Sigmoid colon (tissue), 7 donors: ENCODE data around the gene AATK. TPM values are rescaled to one million over a fixed set of nuclear protein-coding genes. Genes with fewer than 3 reads are reported as not detected.

Experiments used
- DNase-seq: peaks from one replicate; pipeline ENCODE4 v3.0.0-alpha.2; 2019
- H3K27ac ChIP-seq, 4 donors: fragments of 200-600 bp; sonication (generic); one replicate each; pipeline ENCODE4 v1.5.1; 2016 to 2019; ENCODE audit warnings: mild to moderate bottlenecking in 1 of 4
- H3K27me3 ChIP-seq, 3 donors: fragments of 200-600 bp; sonication (generic); one replicate each; pipeline ENCODE4 v1.5.1; 2019; ENCODE audit warnings: mild to moderate bottlenecking in 1 of 3
- H3K36me3 ChIP-seq, 4 donors: fragments of 200-600 bp; sonication (generic); one replicate each; pipeline ENCODE4 v1.5.1; 2016 to 2019
- H3K4me1 ChIP-seq, 4 donors: fragments of 200-600 bp; sonication (generic); one replicate each; pipeline ENCODE4 v1.5.1; 2017 to 2019
- H3K4me3 ChIP-seq, 4 donors: fragments of 200-600 bp; sonication (generic); one replicate each; pipeline ENCODE4 v1.5.1; 2017 to 2019; ENCODE audit warnings: mild to moderate bottlenecking in 2 of 4, moderate library complexity in 1 of 4
- H3K9me3 ChIP-seq, 4 donors: fragments of 200-600 bp in 3 of 4; sonication (generic) in 3 of 4; one replicate each; pipeline versions ENCODE4 v1.5.1 to v1.6.1; 2013 to 2019
- EP300 ChIP-seq, 4 donors: sonication (generic); formaldehyde crosslinking; IDR thresholded peaks; one replicate each; pipeline ENCODE4 v1.6.1; 2017; ENCODE audit warnings: antibody characterized with exemption in 4 of 4
- POLR2A ChIP-seq, 2 donors: fragments of 450-650 bp; IDR thresholded peaks; one replicate each; pipeline ENCODE4 v1.6.1; 2016; ENCODE audit warnings: antibody characterized with exemption in 2 of 2, mild to moderate bottlenecking in 2 of 2, moderate library complexity in 2 of 2
- POLR2AphosphoS5 ChIP-seq, 4 donors: sonication (generic); formaldehyde crosslinking; IDR thresholded peaks; one replicate each; pipeline ENCODE4 v1.6.1; 2017; ENCODE audit warnings: antibody characterized with exemption in 4 of 4
- WGBS, 2 donors: extraction: QIAGEN DNeasy Blood & Tissue Kit; methylation state at CpG; one replicate each; pipeline ENCODE4 v1.1.7; 2013; 5-methylcytosine and 5-hydroxymethylcytosine counted together
- intact Hi-C: fragments of 100-400 bp; cut with DNase I; formaldehyde crosslinking; loops from one replicate; pipeline ENCODE4 v1.15.1; 2023
- polyA plus RNA-seq, 3 donors: library from polyadenylated mRNA; stranded (reverse); fragments of 200-250 nt; gene quantifications; one replicate each; pipeline ENCODE4 v1.2.3, GENCODE V29; 2013
- total RNA-seq, 4 donors: library from RNA; depleted of rRNA; stranded (reverse); fragments of >200 nt; gene quantifications; one replicate each; pipeline ENCODE4 v1.1.0, GENCODE V29; 2016
- TF ChIP-seq, protein P1 (sequence below), 4 experiments: fragments of 450-650 bp in 3 of 4; fragments of 200-600 bp in 1 of 4; IDR thresholded peaks; one replicate each; pipeline ENCODE4 v1.5.1; 2016 to 2019; ENCODE audit warnings: antibody characterized with exemption in 4 of 4, mild to moderate bottlenecking in 3 of 4, moderate library complexity in 2 of 4
- donor health status: healthy with polysubstance abuse.
- donor health status: Bipolar disorder and iron deficiency.
- donor health status: healthy.

The AATK gene
- total and polyA plus RNA-seq, 7 donors, result 0.16 to 9.6 (median 4.2) TPM

DNA sequence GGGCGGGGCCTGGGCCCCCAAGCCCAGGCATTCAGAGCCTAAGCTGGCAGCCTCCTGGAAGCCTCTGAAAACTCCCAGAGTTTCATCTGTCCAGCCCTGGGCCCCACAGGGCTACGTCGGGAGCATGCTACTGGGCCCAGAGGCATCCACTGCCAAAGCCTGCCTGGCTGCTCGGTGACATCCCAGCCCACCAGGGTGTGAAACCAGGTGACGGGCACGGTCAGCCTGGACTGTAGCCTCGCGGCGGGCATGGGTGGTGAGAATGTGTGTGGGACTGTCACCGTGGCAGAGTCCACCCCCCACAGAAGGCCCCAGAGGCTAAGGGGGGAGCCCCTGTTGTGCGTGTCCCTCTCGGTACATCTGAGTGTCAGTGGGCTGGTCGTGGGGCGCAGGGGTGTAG, 25.6 kb upstream of the AATK start:
- 89 to 95% methylated on average over 14 of the region's 14 CpGs for WGBS, 2 donors
- TF ChIP-seq POLR2A (IDR thresholded peaks at IDR 0.05), result no peak
- TF ChIP-seq POLR2AphosphoS5 (IDR thresholded peaks at IDR 0.05), result no peak
- TF ChIP-seq, protein P1, sequence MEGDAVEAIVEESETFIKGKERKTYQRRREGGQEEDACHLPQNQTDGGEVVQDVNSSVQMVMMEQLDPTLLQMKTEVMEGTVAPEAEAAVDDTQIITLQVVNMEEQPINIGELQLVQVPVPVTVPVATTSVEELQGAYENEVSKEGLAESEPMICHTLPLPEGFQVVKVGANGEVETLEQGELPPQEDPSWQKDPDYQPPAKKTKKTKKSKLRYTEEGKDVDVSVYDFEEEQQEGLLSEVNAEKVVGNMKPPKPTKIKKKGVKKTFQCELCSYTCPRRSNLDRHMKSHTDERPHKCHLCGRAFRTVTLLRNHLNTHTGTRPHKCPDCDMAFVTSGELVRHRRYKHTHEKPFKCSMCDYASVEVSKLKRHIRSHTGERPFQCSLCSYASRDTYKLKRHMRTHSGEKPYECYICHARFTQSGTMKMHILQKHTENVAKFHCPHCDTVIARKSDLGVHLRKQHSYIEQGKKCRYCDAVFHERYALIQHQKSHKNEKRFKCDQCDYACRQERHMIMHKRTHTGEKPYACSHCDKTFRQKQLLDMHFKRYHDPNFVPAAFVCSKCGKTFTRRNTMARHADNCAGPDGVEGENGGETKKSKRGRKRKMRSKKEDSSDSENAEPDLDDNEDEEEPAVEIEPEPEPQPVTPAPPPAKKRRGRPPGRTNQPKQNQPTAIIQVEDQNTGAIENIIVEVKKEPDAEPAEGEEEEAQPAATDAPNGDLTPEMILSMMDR (IDR thresholded peaks at IDR 0.05), result no peak
- TF ChIP-seq EP300 (IDR thresholded peaks at IDR 0.05), result no peak
- peaks cover 0 to 14% (median 0%) of the 10 kb centered on the region in 4 donors for H3K36me3 ChIP-seq
- no peaks in the 10 kb centered on the region for H3K27me3 ChIP-seq
- H3K4me1 ChIP-seq, result peaks cover 0 to 14% (median 0%) of the 10 kb centered on the region in 4 donors
- DNase-seq, result no peak
- H3K4me3 ChIP-seq, result no peak overlapping the region
- H3K9me3 ChIP-seq, result no peaks in the 10 kb centered on the region
- H3K27ac ChIP-seq, result no peak overlapping the region
- intact Hi-C loops, result no loop called here

DNA sequence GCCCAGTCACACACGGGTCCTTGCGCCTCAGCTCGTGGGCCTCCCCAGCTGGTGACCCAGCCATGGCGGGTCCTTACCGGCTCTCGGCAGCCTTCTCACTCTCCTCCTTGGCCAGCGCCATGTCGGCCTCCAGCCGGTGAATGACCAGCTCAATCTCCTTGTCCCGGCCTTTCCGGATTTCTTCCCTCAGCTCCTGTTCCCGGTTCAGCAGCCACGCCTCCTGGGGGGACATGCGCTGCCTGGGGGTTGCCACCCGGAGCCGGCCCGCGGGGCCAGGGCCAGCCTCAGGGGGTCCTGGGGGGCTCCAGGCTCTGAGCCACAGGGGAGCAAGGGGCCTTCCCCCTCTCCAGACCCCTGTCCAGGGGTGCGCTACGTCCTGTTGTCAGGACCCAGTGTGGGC, 25.1 kb upstream of the AATK start:
- no peak for DNase-seq
- intact Hi-C loops, result no loop called here
- peaks cover 0 to 14% (median 0%) of the 10 kb centered on the region in 4 donors for H3K4me1 ChIP-seq
- H3K27me3 ChIP-seq, result no peaks in the 10 kb centered on the region
- H3K36me3 ChIP-seq, result peaks cover 0 to 11% (median 0%) of the 10 kb centered on the region in 4 donors
- no peaks in the 10 kb centered on the region for H3K9me3 ChIP-seq
- H3K27ac ChIP-seq, result no peak overlapping the region
- TF ChIP-seq, protein P1 (IDR thresholded peaks at IDR 0.05), result no peak
- no peak overlapping the region for H3K4me3 ChIP-seq
- 92 to 93% methylated on average over 20 of the region's 20 CpGs for WGBS, 2 donors

- Histone ChIP-seq H3K4me3 (no peak overlapping the region), H3K27ac (no peak overlapping the region), H3K36me3 (peaks cover 0 to 9% (median 0%) of the 10 kb centered on the region in 4 donors), H3K4me1 (peaks cover 0 to 10% (median 0%) of the 10 kb centered on the region in 4 donors), H3K27me3 (no peaks in the 10 kb centered on the region), H3K9me3 (no peaks in the 10 kb centered on the region)
- WGBS, 2 donors, result 95 to 96% methylated on average over 28 of the region's 28 CpGs
- no peak for TF ChIP-seq POLR2A (IDR thresholded peaks at IDR 0.05)
- no peak for TF ChIP-seq POLR2AphosphoS5 (IDR thresholded peaks at IDR 0.05)
- TF ChIP-seq, protein P1 (IDR thresholded peaks at IDR 0.05), result no peak
- no peak for TF ChIP-seq EP300 (IDR thresholded peaks at IDR 0.05)
- no peak for DNase-seq
- intact Hi-C loops, result no loop called here
Observed at GRCh38 chr17:81190591-81190990, 24.6 kb upstream of the AATK start.

DNA sequence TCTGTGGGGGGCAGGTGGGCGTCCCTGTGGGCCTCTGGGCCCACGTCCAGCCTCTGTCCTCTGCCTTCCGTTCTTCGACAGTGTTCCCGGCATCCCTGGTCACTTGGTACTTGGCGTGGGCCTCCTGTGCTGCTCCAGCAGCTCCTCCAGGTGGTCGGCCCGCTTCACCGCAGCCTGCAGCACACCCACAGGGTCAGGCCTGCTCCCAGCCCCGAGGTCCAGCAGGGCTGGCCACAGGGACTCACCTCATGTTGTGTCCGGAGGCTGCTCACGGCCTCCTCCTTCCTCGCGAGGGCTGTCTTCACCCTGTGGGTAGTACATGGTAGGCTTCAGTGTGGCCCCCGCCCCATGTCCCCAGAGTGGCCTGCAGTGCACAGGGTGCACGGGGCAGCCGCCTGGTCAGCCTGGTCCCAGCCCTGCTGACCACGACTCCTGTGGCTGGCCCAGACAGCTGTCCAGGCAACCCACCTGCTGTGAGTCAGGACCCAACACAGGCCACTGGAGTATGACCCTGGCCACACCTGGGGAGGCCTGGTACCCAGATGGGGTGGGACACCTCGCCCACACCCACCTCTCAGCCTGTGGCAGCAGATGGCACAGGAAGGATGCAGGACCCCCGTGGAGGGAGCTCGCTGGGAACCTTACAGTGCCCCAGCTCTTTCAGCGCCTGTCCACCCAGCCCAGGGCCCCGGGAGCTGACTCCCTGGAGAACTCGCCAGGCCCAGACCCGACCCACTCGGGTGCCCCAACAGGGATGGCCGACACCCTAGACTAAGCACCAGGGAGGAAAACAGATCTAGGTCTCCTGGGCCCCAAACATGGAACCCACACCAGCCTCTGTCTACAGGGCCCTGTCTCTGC, 23.9 kb upstream of the AATK start:
- TF ChIP-seq EP300 (IDR thresholded peaks at IDR 0.05) (no peak), POLR2AphosphoS5 (IDR thresholded peaks at IDR 0.05) (no peak), POLR2A (IDR thresholded peaks at IDR 0.05) (no peak)
- TF ChIP-seq, protein P1 (IDR thresholded peaks at IDR 0.05), result no peak
- no peaks in the 10 kb centered on the region for H3K9me3 ChIP-seq
- intact Hi-C loops, result no loop called here
- H3K36me3 ChIP-seq, result peaks cover 0 to 5% (median 0%) of the 10 kb centered on the region in 4 donors
- no peak overlapping the region for H3K4me3 ChIP-seq
- 89% methylated on average over 27 of the region's 27 CpGs for WGBS, 2 donors
- no peak overlapping the region for H3K27ac ChIP-seq
- H3K4me1 ChIP-seq, result peaks cover 0 to 3% (median 0%) of the 10 kb centered on the region in 4 donors
- no peaks in the 10 kb centered on the region for H3K27me3 ChIP-seq
- DNase-seq, result no peak
